ENCODE data around the gene PHF14.

DNA sequence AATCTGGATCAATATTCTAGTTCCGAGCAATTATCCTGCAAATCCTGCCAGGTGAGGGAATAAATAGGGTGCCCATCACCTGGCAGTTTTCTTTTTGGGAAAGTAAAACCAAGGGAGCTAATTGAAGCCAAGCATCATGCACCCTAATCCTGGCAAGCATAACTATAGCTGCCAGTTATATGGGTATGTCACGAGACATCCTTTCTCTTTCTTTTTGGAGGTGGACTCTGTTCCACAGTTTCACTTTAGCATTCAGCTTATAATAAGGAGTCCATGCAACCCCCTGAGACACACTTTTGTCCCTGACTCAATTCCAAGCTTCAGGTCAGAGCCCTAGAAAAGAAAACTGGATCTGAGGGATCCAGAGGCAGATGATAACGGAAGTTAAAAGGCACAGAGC is 222.5 kb downstream of the PHF14 start:
- TF ChIP-seq, protein P1, sequence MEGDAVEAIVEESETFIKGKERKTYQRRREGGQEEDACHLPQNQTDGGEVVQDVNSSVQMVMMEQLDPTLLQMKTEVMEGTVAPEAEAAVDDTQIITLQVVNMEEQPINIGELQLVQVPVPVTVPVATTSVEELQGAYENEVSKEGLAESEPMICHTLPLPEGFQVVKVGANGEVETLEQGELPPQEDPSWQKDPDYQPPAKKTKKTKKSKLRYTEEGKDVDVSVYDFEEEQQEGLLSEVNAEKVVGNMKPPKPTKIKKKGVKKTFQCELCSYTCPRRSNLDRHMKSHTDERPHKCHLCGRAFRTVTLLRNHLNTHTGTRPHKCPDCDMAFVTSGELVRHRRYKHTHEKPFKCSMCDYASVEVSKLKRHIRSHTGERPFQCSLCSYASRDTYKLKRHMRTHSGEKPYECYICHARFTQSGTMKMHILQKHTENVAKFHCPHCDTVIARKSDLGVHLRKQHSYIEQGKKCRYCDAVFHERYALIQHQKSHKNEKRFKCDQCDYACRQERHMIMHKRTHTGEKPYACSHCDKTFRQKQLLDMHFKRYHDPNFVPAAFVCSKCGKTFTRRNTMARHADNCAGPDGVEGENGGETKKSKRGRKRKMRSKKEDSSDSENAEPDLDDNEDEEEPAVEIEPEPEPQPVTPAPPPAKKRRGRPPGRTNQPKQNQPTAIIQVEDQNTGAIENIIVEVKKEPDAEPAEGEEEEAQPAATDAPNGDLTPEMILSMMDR (IDR thresholded peaks at IDR 0.05): no peak
- TF ChIP-seq ZFX (IDR thresholded peaks at IDR 0.05; ENCODE audit: borderline replicate concordance): no peak

All from 22Rv1 (cell line).